Activated B cell treated with CpG ODN at 0.5 μM for 24 hours (primary cell): Measurements from ENCODE around the gene NFIL3. TPM values are rescaled to one million over a fixed set of nuclear protein-coding genes. Genes with fewer than 3 reads are reported as not detected.

Experiments
- ATAC-seq: fragments of 200-7000 bp; cut with Tn5 transposase; one replicate; pipeline ENCODE4 v1.10.0; 2021; ENCODE audit warnings: low read depth, mild to moderate bottlenecking, moderate library complexity
- CTCF ChIA-PET: fragments of 350-600 bp; sonication (Branson Sonifier 250); formaldehyde crosslinking; loops from one replicate; lab custom pipeline; 2021; ENCODE audit warnings: antibody characterized with exemption; lab: Charles Lee
- POLR2A ChIA-PET: fragments of 350-600 bp; sonication (Branson Sonifier 250); formaldehyde crosslinking; loops from one replicate; lab custom pipeline; 2021; ENCODE audit warnings: antibody characterized with exemption; lab: Charles Lee
- DNase-seq: peaks from one replicate; pipeline ENCODE4 v3.0.0; 2022
- H3K27ac Mint-ChIP-seq: one replicate; pipeline ENCODE4 v1.8.0; 2020; ENCODE audit warnings: mixed read lengths
- H3K27me3 Mint-ChIP-seq: one replicate; pipeline ENCODE4 v1.8.0; 2021; ENCODE audit warnings: mixed read lengths
- H3K36me3 Mint-ChIP-seq: one replicate; pipeline ENCODE4 v1.8.0; 2021; ENCODE audit warnings: low read depth, mixed read lengths
- H3K4me1 Mint-ChIP-seq: one replicate; pipeline ENCODE4 v1.8.0; 2021; ENCODE audit warnings: mixed read lengths
- H3K4me3 Mint-ChIP-seq: one replicate; pipeline ENCODE4 v1.8.0; 2020; ENCODE audit warnings: mild to moderate bottlenecking, mixed read lengths
- H3K9me3 Mint-ChIP-seq: one replicate; pipeline ENCODE4 v1.8.0; 2020; ENCODE audit warnings: mixed read lengths
- intact Hi-C: fragments of 100-400 bp; cut with micrococcal nuclease; formaldehyde crosslinking; loops from one replicate; pipeline ENCODE4 v1.15.1; 2024
- total RNA-seq: library from RNA; stranded (reverse); gene quantifications from 2 replicates; pipeline ENCODE4 v1.2.3, GENCODE V29; 2022
- TF ChIP-seq, protein P1 (sequence below): fragments of 200-600 bp; IDR thresholded peaks from one replicate; pipeline ENCODE4 v1.8.0; 2022; ENCODE audit warnings: antibody characterized with exemption, mild to moderate bottlenecking

Gene NFIL3
- total RNA-seq, 1 donor from 2014 or later = 3.1 TPM

DNA sequence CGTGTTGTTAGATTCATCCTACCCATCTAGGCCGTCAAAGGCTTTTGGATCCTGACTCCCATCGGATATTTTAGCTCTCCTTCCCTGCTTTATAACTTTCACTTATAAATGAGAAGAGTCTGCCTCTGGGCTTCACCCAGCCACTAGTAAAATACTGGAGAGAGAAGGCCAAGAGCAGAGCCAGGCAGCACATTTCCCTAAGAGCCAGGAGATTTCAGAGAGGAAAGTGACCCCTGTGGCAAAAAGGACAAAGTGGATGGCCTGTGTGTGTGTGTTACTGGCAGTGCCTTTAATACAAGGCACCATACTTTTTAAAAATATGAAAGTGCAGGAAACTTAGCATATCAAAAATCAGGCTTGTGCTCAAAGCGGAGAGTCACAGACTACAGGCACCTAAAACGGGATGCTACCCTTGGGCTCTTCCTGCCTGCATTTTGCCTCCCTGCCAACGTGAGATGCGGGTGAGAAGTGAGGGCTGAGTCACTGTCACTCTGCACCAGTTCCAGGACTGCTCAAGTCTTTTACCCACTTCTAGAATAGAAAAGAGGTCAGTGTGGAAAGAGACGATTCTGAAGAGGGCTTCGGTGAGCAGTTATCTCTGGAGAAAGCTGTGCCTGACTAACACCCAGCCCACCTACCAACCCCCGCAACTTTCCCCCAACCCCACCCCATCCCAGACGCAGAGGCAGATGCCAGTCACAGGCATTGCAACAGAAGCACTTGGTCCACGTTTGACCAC is 15.9 kb downstream of the NFIL3 start:
- H3K9me3 Mint-ChIP-seq = no peaks in the 10 kb centered on the region
- CTCF ChIA-PET = no interaction called here
- ATAC-seq = no peak
- H3K4me3 Mint-ChIP-seq = no peak overlapping the region
- intact Hi-C loops = no loop called here
- no peak overlapping the region for H3K27ac Mint-ChIP-seq
- POLR2A ChIA-PET = no interaction called here
- peaks cover 15% of the 10 kb centered on the region for H3K36me3 Mint-ChIP-seq
- peaks cover 15% of the 10 kb centered on the region for H3K4me1 Mint-ChIP-seq
- TF ChIP-seq, protein P1, sequence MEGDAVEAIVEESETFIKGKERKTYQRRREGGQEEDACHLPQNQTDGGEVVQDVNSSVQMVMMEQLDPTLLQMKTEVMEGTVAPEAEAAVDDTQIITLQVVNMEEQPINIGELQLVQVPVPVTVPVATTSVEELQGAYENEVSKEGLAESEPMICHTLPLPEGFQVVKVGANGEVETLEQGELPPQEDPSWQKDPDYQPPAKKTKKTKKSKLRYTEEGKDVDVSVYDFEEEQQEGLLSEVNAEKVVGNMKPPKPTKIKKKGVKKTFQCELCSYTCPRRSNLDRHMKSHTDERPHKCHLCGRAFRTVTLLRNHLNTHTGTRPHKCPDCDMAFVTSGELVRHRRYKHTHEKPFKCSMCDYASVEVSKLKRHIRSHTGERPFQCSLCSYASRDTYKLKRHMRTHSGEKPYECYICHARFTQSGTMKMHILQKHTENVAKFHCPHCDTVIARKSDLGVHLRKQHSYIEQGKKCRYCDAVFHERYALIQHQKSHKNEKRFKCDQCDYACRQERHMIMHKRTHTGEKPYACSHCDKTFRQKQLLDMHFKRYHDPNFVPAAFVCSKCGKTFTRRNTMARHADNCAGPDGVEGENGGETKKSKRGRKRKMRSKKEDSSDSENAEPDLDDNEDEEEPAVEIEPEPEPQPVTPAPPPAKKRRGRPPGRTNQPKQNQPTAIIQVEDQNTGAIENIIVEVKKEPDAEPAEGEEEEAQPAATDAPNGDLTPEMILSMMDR = no peak
- DNase-seq = no peak
- H3K27me3 Mint-ChIP-seq = no peaks in the 10 kb centered on the region

- ATAC-seq = no peak
- ChIA-PET POLR2A (interaction anchor here (0.6 kb wide), 1 partner anchor 16 kb away, joined by 4 read pairs; no protein-coding TSS in a partner anchor), CTCF (no interaction called here)
- Mint-ChIP-seq H3K4me3 (no peak overlapping the region), H3K36me3 (peaks cover 14% of the 10 kb centered on the region), H3K9me3 (no peaks in the 10 kb centered on the region), H3K27me3 (peaks cover 4% of the 10 kb centered on the region), H3K27ac (no peak overlapping the region), H3K4me1 (peaks cover 3% of the 10 kb centered on the region)
- no peak for DNase-seq
- intact Hi-C loops = no loop called here
- TF ChIP-seq, protein P1 = no peak
Observed at GRCh38 chr9:91405343-91406077, 18.1 kb downstream of the NFIL3 start.

GRCh38 chr9:91403665-91404543 is 19.7 kb downstream of the NFIL3 start:
- H3K36me3 Mint-ChIP-seq = no peaks in the 10 kb centered on the region
- CTCF ChIA-PET = no interaction called here
- TF ChIP-seq, protein P1 = no peak
- no peak overlapping the region for H3K27ac Mint-ChIP-seq
- no peaks in the 10 kb centered on the region for H3K9me3 Mint-ChIP-seq
- peaks cover 4% of the 10 kb centered on the region for H3K27me3 Mint-ChIP-seq
- intact Hi-C loops = no loop called here
- DNase-seq (no peak), ATAC-seq (no peak)
- H3K4me1 Mint-ChIP-seq = peaks cover 3% of the 10 kb centered on the region
- POLR2A ChIA-PET = no interaction called here
- H3K4me3 Mint-ChIP-seq = no peak overlapping the region

DNA sequence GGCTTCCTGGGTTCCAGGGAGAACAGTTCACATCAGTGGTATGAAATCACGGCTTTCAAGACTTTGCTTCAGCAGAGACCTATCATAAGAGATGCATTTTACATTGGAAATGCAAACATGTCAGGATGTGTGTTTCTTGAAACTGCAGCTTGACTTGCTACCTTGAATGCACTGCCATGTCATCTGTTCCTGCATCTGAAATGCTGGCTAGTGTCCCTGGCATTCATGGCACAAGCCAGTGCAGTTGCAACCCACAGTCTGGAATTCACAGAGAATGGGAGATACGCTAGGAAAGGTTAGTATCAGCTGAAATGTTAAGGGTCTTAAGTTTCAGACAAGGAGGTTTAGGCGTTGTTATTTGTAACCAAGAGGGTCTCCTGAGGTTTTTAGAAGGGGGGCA is 24.7 kb downstream of the NFIL3 start:
- Mint-ChIP-seq H3K36me3 (no peaks in the 10 kb centered on the region), H3K27me3 (peaks cover 4% of the 10 kb centered on the region), H3K9me3 (no peaks in the 10 kb centered on the region), H3K4me3 (no peak overlapping the region), H3K4me1 (peaks cover 9% of the 10 kb centered on the region), H3K27ac (no peak overlapping the region)
- no peak for ATAC-seq
- TF ChIP-seq, protein P1 = no peak
- DNase-seq = no peak
- intact Hi-C loops = no loop called here
- POLR2A ChIA-PET = no interaction called here
- CTCF ChIA-PET = no interaction called here
